Fibroblast of villous mesenchyme (primary cell): ENCODE measurements around the gene SGMS1. TPM values are rescaled to one million over a fixed set of nuclear protein-coding genes. Genes with fewer than 3 reads are reported as not detected.

Experiments
- DNase-seq: peaks from one replicate; pipeline ENCODE4 v3.0.0-alpha.2; 2010; ENCODE audit warnings: low read depth
- H3K4me3 ChIP-seq: 2 replicates; pipeline ENCODE4 v1.5.1; 2011; ENCODE audit warnings: low read depth, mild to moderate bottlenecking, low read length
- small RNA-seq: library from RNA; depleted of rRNA; stranded (forward); fragments of <200 nt; gene quantifications from one replicate; pipeline ENCODE3, GENCODE V24; 2012
- total RNA-seq: library from RNA; depleted of rRNA; stranded (reverse); fragments of >200 nt; gene quantifications from 2 replicates; pipeline ENCODE4 v1.2.3, GENCODE V29; 2012
- TF ChIP-seq, protein P1 (sequence below): IDR thresholded peaks from 2 replicates; pipeline ENCODE4 v1.5.1; 2012; ENCODE audit warnings: low read depth, mild to moderate bottlenecking, low read length; ENCODE audit not compliant: insufficient read depth

The SGMS1 gene
- total RNA-seq, 1 donor, result 57.9 TPM

DNA sequence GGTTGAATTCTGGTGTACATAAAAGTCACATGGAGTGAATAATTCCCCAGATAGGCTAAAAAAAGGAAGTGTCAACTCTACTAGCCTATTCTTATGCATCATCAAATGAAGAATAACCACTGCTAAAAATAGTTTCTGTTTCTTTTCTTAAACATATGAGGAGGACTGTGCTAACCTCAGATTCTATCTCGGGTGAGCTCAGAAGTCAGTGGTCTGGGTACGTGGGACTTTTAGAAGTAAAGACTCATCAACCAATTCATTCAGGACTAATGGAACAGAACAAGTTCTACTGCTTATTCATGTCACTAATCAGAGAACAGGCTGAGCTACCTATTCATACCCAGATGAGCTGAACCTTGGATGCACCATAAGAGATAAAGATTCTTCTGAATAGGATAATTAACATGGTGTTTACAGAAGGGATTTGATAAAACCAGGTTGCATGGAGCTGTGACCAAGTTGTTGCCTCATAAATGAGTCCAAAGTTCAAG lies 362.9 kb downstream of the SGMS1 start:
- H3K4me3 ChIP-seq, result no peak overlapping the region
- no peak for DNase-seq
- TF ChIP-seq, protein P1, sequence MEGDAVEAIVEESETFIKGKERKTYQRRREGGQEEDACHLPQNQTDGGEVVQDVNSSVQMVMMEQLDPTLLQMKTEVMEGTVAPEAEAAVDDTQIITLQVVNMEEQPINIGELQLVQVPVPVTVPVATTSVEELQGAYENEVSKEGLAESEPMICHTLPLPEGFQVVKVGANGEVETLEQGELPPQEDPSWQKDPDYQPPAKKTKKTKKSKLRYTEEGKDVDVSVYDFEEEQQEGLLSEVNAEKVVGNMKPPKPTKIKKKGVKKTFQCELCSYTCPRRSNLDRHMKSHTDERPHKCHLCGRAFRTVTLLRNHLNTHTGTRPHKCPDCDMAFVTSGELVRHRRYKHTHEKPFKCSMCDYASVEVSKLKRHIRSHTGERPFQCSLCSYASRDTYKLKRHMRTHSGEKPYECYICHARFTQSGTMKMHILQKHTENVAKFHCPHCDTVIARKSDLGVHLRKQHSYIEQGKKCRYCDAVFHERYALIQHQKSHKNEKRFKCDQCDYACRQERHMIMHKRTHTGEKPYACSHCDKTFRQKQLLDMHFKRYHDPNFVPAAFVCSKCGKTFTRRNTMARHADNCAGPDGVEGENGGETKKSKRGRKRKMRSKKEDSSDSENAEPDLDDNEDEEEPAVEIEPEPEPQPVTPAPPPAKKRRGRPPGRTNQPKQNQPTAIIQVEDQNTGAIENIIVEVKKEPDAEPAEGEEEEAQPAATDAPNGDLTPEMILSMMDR, result no peak

Small RNA genes lying within 50 kb of the gene (small RNA-seq; reads per million reads assigned to genes)
- not detected for gene RNU7-107P

Other genes with a start within 250 kb of the SGMS1 start
- 4.2 and 6.5 TPM in 2 replicates for gene ASAH2B, start 116.0 kb upstream of the SGMS1 start, total RNA-seq